HG03139 (cell line): Measurements from ENCODE around the gene LIN37.
"Not testable (repeated sequence)": the region's sequence is repeated elsewhere in the genome, so short reads cannot be mapped to it uniquely, and the experiment has no call there.

Experiments used
- ATAC-seq: cut with Tn5 transposase; IDR thresholded peaks from one replicate; pipeline ENCODE4 v1.9.1; 2021; ENCODE audit not compliant: unreplicated experiment

LIN37 gene

DNA sequence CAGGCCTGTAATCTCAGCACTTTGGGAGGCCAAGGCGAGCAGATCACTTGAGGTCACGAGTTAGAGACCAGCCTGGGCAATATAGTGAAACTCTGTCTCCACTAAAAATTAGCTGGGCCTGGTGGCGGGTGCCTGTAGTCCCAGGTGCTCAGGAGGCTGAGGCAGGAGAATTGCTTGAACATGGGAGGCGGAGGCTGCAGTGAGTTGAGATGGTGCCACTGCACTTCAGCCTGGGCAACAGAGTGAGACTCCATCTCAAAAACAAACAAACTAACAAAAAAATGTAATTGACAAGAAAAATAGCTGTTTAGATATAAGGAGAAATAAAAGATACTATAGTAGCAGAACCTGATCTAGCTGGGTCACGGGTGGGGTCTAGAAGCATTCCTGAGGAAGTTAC lies 24.0 kb downstream of the LIN37 start:
- not testable (repeated sequence) for ATAC-seq

DNA sequence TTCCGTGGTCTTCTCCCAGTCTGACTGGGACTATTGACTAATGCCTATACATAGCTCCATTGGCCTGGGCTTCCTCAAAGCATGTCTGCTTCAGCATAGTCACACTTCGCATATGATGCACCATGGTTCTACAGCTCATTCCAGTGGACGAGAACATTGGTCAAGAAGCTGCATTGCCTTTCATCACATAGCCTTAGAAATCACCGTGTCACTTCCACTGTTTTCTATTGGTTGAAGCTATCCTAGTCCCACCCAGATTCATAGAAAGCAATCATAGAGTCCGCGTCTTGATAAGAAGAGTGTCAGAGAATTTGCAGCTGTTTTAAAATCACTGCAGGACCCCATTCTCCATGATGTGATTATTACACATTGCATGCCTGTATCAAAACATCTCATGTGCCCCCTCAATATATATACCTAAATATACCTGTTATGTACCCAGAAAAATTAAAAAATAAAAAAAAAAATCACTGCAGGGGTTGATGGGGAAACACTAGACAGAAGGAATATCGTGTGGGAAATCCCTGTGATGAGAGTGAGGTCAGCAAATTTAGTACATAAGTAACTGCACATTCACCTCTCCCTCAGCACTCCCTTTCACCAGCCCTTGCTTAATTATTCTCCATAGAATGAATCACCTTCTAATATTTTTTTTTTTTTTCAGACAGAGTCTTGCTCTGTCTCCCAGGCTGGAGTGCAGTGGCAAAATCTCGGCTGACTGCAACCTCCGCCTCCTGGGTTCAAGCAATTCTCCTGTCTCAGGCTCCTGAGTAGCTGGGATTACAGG lies 24.8 kb downstream of the LIN37 start:
- no peak for ATAC-seq

DNA sequence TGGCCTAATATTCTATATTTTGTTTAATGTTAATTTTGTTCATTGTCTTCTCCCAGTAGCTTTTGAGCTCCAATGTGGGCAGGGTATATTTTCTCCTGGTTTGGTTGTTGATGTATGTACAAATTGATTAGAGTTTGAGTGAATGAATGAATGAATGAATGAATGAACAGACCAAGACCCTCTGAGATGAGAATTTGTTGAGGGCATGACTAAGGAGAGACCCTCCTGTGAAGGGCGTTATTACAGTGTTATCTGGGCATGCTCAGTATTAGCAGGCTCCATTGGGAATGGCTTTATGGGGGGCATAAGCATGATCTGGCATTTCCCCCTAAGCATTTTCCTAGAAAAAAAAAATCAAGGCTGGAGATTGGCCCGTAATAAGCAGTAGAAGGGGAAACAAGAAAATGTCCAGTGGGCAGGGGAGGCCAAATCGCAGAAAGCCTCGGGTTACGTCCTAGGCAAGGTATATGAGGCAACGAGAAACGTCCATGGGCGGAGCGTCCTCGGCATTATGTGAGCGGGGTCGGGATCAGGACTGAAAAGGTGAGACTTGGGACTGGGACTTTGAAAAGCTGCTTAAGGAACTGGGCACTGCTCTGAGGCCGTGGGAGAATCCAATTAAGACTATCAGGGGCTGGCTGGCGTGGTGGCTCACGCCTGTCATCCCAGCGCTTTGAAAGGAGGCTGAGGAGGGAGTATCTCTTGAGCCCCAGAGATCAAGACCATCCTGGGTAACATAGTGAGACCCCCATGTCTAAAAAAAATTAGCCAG lies 26.1 kb downstream of the LIN37 start:
- ATAC-seq: no peak

DNA sequence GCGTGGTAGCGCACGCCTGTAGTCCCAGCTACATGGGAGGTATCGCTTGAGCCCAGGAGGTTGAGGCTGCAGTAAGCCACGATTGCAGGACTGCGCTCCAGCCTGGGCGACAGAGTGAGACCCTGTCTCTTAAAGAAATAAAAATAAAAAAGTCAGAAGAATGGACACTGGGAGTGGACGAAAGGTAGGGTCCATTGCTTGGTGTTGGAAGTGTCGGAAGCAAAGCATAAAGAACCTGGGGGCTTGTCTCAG lies 26.6 kb downstream of the LIN37 start:
- no peak for ATAC-seq

DNA sequence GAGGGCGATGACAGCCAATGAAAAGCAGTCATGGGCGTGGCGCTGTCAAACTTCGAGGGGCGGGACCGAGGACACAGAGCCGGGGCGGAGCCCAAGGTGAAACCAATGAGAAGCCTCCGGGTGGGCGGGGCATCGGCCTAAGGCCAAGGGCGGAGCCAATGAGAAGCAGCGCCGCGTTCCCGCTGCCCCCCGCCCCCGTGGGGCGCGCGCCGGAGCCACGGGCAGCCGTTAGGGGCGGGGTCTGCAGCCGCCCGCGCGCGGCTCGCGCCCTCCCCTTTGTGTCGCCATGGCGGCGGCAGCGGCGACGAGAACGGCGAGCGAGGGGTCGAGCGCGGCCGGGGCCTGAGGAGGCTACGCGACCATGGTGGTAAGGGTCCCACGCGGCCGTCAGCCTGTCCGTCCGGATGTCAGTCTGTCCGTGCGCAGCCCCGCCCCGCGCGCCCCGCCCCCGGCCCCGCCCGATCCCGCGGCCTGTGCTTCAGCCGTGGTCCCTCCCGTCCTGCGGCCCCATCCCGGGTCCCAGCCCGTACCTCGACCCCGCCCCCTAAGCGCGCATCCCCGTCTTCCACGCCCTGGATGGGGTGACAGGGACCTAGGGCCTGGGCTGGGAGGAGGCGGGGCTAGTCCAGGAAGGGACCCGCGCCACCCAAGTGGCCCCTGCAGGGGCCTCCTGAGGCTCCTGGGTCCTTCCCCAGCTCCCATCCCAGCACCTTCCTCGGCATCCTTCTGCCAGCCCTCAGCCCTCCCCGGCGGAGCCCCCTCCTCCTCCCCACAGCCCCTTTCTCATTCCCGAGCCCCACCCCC lies 27.1 kb downstream of the LIN37 start, which contains the start of gene ARHGAP33:
Gene ARHGAP33 (plus strand): TSS at position 267 of the 804 bp plus-strand sequence. CDS start 95 bp downstream, at position 362.
- ATAC-seq: peak; percentile 90

DNA sequence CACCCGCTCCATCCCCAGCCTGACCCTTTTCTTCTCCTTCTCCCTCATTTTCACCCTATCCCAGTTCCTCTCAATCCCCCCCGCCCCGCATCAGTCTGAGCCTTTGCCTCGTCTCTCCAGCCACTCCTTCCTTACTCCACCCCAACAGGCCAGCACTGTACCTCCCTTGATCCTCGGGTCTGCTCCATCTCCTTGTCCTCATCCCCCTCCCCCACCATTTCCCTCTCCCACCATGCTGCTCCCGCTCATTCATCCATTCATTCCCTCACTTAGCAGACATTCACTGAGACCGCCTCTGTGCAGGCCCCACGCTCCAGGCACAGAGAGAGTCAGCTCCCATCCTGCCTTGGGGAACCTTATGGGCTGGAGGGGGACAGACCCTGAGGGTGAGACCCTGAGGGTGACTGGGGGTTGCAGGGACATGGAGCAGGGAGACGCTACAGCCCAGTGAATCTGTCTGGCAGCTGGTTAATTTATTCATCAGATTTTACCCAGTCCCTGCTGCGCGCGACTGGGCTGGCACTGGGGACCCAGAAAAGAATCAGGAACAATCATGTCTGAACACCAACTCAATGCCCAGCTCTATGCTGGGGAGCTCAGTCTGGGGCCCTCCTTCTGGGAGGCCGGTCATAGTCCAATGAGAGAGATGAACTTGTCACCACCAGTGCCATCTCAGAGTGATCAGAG lies 27.9 kb downstream of the LIN37 start:
- no peak for ATAC-seq

DNA sequence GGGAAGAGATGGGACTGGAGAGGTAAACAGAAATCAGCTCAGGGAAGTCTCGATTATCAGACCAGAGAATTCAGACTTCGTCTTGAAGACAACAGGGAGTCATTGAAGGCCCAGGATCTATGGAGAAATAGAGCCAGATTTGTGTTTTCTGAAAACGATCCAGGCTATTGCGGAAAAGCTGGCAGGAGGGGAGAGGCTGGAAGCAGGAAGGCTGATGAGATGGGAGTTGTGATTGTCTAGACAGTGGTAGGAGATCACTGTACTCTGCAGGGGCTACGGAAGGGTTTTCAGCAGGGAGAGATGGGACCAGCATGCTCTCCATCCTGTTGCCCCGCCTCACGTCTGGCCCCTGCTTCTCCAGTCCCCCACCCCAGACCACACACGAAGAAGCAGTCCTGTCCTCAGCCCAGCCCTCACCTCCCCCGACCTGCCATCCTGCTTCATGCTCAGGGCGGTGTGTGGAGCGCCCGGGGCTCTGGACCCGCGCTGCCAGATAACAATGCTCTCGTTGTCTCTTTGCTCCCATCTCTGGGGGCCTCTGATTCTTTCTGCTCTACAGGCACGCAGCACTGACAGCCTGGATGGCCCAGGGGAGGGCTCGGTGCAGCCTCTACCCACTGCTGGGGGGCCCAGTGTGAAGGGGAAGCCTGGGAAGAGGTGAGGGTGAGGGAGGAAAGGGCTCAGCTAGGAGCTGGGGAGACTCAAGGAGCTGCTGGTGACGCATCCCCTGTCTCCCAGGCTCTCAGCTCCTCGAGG lies 28.9 kb downstream of the LIN37 start:
- ATAC-seq: no peak

DNA sequence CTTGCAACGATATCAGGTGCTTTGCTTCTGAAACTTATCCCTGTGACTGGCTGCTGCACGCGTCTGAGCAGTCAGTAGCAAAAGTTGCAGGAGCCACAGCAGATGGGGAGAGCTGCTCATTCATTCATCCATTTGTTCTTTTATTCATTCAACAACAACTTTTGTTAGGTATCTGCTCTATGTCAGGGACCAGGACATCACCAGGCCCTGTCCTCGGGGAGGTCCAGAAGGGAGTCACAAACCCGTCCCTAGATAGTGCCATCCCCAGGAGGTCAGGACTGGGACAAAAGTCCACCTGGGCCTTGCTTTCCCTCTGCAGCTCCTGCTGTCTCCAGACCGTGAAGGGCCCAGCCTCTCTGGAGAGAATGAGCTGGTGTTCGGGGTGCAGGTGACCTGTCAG lies 29.6 kb downstream of the LIN37 start:
- ATAC-seq: no peak

DNA sequence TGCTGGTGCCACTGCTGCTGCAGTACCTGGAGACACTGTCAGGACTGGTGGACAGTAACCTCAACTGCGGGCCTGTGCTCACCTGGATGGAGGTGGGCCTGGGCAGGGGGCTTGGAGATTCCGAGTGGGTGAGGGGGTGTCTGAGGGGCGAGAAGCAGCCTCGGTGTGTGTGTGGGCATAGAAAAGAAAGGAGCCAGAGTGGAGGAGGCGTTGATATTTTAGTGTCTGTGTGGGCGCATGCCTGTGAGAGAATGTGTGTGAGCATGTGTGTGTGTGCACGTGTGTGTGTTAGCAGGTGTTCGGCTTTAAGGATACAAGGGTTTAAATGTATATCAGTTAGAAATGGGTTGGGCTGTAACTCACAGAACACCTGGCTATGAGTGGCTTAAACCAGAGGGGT lies 30.7 kb downstream of the LIN37 start:
- no peak for ATAC-seq

DNA sequence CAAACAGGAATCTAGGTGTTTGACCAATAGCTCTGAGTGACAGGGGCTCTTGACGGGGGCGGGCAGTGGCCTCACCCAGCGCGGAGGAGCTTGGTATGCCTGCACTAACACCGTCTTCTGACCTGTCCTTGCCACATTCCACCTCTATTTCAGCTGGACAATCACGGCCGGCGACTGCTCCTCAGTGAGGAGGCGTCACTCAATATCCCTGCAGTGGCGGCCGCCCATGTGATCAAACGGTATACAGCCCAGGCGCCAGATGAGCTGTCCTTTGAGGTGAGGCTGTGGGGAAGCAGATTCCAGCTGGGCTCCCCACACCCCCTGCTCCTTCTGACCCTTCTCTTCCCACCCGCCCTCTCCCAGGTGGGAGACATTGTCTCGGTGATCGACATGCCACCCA lies 31.7 kb downstream of the LIN37 start:
- no peak for ATAC-seq

DNA sequence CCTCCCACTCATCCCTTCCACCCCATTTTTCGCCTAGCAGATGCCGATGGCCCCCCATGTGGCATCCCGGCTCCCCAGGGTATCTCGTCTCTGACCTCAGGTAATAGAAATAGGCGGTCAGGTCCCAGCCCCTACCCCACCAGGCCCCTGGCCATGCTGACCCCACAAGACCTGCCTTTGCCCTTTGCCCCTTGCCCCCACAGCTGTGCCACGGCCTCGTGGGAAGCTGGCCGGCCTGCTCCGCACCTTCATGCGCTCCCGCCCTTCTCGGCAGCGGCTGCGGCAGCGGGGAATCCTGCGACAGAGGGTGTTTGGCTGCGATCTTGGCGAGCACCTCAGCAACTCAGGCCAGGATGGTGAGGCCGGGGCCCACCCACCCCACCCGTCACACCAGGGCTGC lies 32.3 kb downstream of the LIN37 start:
- ATAC-seq: no peak

DNA sequence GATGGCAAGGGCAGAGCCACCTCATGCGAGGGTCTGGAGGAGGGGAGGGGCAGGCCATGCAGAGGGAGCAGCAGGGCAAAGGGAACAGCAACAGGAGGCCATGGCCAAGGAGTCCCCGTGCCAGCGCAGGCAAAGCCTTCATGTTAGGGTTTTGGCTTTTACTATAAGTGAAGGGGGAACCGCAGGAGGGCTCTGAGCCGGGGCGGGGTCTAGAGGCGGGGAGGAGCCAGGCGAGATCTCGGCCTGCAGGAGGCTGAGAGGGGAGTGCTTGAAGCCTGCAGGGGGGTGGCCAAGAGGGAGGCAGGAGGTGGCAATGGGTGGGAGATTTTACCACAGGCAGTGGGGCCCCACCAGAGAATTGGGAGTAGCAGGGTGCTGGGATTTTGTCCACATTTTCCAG lies 33.3 kb downstream of the LIN37 start:
- no peak for ATAC-seq

DNA sequence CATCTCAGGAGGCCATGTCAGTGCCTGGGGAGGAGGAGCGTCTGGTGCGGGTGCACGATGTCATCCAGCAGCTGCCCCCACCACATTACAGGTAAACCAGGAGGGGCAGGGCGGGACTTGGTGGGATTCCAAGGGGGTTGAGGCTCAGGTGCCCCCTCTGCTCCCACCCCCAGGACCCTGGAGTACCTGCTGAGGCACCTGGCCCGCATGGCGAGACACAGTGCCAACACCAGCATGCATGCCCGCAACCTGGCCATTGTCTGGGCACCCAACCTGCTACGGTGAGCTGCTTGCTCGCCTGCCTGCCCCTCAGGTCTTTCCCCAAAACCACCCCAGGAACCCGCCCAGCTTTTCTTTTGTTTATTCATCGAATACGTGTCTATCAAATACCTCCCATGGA lies 34.2 kb downstream of the LIN37 start:
- no peak for ATAC-seq

DNA sequence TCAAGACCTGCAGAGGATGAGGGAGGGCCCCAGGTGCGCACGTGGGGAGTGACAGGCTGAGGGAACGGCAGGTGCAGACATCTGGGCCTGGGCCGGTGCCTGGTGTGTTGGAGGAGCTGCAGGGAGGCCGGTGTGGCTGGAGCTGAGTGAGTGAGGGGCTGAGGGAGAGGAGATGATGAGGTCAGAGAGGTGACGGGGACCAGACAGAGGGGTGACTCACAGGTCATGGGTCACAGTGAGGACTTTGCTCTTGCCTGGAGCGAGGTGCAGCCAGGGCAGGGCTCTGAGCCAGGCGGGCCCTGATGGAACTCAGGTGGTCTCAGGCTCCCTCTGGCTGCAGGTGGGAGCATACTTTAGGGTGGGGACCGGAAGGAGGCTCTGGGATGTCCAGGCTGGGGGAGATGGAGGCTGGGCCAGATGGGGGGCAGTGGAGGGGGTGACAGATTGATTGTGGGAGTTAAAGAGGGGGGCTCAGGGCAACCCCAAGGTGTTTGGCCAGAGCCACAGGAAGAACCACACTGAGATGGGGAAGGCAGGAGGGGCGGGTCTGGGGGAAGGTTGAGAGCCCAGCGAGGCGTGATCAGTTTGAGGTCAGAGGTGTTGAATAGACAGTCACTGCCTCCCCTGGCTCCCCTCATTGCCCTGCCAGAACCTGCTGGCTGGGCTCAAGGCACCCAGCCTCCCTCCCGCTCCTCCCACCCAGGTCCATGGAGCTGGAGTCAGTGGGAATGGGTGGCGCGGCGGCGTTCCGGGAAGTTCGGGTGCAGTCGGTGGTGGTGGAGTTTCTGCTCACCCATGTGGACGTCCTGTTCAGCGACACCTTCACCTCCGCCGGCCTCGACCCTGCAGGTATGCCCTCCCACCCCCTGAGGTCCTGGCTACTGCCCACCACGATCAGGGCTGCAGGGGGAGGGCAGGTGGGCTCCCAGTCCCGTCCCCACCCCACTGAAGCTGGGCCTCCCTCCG lies 35.4 kb downstream of the LIN37 start:
- no peak for ATAC-seq

DNA sequence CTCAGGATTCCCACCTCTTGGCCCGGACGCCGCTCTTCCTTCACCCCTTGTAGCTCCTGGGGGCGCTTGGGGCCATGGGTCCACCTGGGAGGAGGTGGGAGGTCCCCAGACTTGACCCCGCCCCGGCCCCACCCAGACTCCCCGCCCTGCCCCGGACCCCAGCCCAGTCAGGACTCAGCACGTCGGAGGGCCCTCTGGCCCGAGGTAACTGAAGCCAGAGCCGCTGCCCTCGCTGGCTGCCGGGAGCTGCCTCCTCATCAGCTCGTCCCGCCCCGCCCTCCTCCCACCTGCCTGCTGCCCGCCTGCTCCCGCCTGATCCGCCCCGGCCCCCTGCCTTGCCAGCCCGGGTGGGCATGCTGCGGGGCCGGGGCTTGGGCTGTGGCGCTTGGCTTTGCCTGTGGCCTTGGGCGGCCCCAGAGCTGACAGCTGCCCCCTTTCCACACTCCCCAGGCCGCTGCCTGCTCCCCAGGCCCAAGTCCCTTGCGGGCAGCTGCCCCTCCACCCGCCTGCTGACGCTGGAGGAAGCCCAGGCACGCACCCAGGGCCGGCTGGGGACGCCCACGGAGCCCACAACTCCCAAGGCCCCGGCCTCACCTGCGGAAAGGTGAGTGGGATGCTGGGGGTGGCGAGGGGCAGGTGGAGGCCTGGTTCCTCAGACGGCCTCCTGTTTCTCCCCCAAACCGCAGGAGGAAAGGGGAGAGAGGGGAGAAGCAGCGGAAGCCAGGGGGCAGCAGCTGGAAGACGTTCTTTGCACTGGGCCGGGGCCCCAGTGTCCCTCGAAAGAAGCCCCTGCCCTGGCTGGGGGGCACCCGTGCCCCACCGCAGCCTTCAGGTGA lies 36.3 kb downstream of the LIN37 start:
- ATAC-seq: no peak

DNA sequence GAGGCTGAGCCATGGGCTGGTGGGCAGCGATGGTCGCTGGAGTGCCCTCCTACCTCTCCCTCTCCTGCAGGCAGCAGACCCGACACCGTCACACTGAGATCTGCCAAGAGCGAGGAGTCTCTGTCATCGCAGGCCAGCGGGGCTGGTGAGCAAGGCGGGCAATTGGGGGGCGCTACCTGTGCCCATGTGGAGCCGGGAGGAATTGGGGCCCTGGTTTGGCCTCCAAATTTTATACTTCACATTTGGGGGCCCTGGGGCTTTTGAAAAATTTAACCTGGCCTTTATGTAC lies 36.9 kb downstream of the LIN37 start:
- ATAC-seq: no peak

DNA sequence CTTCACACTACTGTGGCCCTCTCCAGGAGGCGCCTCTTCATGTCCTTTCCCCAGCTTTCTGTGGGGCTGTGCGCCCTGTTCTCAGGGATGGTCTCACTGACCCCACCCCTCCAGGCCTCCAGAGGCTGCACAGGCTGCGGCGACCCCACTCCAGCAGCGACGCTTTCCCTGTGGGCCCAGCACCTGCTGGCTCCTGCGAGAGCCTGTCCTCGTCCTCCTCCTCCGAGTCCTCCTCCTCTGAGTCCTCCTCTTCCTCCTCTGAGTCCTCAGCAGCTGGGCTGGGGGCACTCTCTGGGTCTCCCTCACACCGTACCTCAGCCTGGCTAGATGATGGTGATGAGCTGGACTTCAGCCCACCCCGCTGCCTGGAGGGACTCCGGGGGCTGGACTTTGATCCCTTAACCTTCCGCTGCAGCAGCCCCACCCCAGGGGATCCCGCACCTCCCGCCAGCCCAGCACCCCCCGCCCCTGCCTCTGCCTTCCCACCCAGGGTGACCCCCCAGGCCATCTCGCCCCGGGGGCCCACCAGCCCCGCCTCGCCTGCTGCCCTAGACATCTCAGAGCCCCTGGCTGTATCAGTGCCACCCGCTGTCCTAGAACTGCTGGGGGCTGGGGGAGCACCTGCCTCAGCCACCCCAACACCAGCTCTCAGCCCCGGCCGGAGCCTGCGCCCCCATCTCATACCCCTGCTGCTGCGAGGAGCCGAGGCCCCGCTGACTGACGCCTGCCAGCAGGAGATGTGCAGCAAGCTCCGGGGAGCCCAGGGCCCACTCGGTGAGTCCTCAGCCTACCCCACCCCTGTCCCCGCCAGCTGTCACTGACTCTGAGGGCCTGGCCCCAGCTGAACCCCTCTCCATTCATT lies 38.2 kb downstream of the LIN37 start:
- ATAC-seq: no peak
